Adrenal gland (tissue), 5 donors: ENCODE results near the gene TPSB2.
"Not testable (repeated sequence)": the region's sequence is repeated elsewhere in the genome, so short reads cannot be mapped to it uniquely, and the experiment has no call there.

Experiments used
- CTCF ChIP-seq, 6 experiments: fragments of 450-650 bp in 4 of 6; fragments of 200-600 bp in 2 of 6; sonication (generic) in 1 of 6; IDR thresholded peaks; 1 replicate in 5 of 6; 2 replicates in 1 of 6; pipeline versions ENCODE4 v1.5.1 to v1.8.0; 2016 to 2021; ENCODE audit warnings: antibody characterized with exemption in 6 of 6, mild to moderate bottlenecking in 2 of 6, moderate library complexity in 1 of 6
- POLR2A ChIP-seq, 2 donors: fragments of 450-650 bp; IDR thresholded peaks; one replicate each; pipeline ENCODE4 v1.6.1; 2017; ENCODE audit warnings: antibody characterized with exemption in 2 of 2, mild to moderate bottlenecking in 2 of 2, moderate library complexity in 1 of 2
- donor health status: DM: no; HTN: no; CAD: no.

- not testable (repeated sequence) for TF ChIP-seq CTCF, POLR2A (IDR thresholded peaks at IDR 0.05)
These were observed 19.2 kb upstream of the TPSB2 start for GRCh38 chr16:1249031-1249755.
